OCI-LY7 (cell line): ENCODE data around the gene MTMR8. TPM values are rescaled to one million over a fixed set of nuclear protein-coding genes. Genes with fewer than 3 reads are reported as not detected.
"Not testable (repeated sequence)": the region's sequence is repeated elsewhere in the genome, so short reads cannot be mapped to it uniquely, and the experiment has no call there.

ENCODE experiments used
- BruUV-seq: library from RNA; stranded (reverse); fragments of 400-500 nt; replicated peaks from 2 replicates; lab custom pipeline; 2021; lab: Mats Ljungman, UMichigan
- CTCF ChIA-PET: fragments of 300-600 bp; sonication (Branson Sonifier 250); formaldehyde crosslinking; loops from one replicate; lab custom pipeline; 2022; ENCODE audit warnings: antibody characterized with exemption; ENCODE audit not compliant: unreplicated experiment; lab: Charles Lee
- POLR2A ChIA-PET: fragments of 300-600 bp; sonication (Branson Sonifier 250); formaldehyde crosslinking; loops from one replicate; lab custom pipeline; 2022; ENCODE audit warnings: antibody characterized with exemption; lab: Charles Lee
- DNase-seq: peaks from one replicate; pipeline ENCODE4 v3.0.0-alpha.2; 2015; ENCODE audit warnings: low spot score
- H2AFZ ChIP-seq: fragments of 200-600 bp; sonication (generic), shearing (Covaris generic); 2 replicates; pipeline ENCODE4 v1.6.1; 2014; ENCODE audit warnings: mild to moderate bottlenecking, antibody characterized with exemption, low read length, moderate library complexity
- H3K27ac ChIP-seq: fragments of 200-600 bp; sonication (generic); 2 replicates; pipeline ENCODE4 v1.5.1; 2014; ENCODE audit warnings: mixed run types, low read depth, mild to moderate bottlenecking, moderate library complexity, low read length, inconsistent platforms; ENCODE audit not compliant: poor library complexity, severe bottlenecking
- H3K36me3 ChIP-seq: fragments of 200-600 bp; sonication (generic); 2 replicates; pipeline ENCODE4 v1.6.1; 2014; ENCODE audit warnings: mild to moderate bottlenecking, antibody characterized with exemption, low read length, moderate library complexity, mixed read lengths; ENCODE audit not compliant: insufficient read depth
- H3K4me1 ChIP-seq: fragments of 200-600 bp; sonication (generic); 2 replicates; pipeline ENCODE4 v1.5.1; 2014; ENCODE audit warnings: mild to moderate bottlenecking, low read length; ENCODE audit not compliant: insufficient read depth, poor library complexity, severe bottlenecking
- H3K4me2 ChIP-seq: fragments of 200-600 bp; sonication (generic); 2 replicates; pipeline ENCODE4 v1.6.1; 2014; ENCODE audit warnings: mild to moderate bottlenecking, low read length
- H3K4me3 ChIP-seq: fragments of 200-600 bp; sonication (generic); 2 replicates; pipeline ENCODE4 v1.5.1; 2014; ENCODE audit warnings: mild to moderate bottlenecking, low read depth, low read length; ENCODE audit not compliant: poor library complexity, severe bottlenecking
- H3K79me2 ChIP-seq: fragments of 200-600 bp; sonication (generic); 2 replicates; pipeline ENCODE4 v1.6.1; 2016; ENCODE audit warnings: low read depth, mild to moderate bottlenecking, low read length, moderate library complexity, mixed read lengths; ENCODE audit not compliant: insufficient read depth
- H3K9me2 ChIP-seq: fragments of 200-600 bp; sonication (generic); 2 replicates; pipeline ENCODE4 v1.6.1; 2016; ENCODE audit warnings: mild to moderate bottlenecking, low read length, mixed read lengths; ENCODE audit not compliant: insufficient read depth
- H3K9me3 ChIP-seq: fragments of 200-600 bp; sonication (generic); 2 replicates; pipeline ENCODE4 v1.6.1; 2014; ENCODE audit warnings: mild to moderate bottlenecking, mixed run types, low read length, mixed read lengths
- H4K20me1 ChIP-seq: fragments of 200-600 bp; sonication (generic); 2 replicates; pipeline ENCODE4 v1.6.1; 2014; ENCODE audit warnings: mild to moderate bottlenecking, antibody characterized with exemption, low read length, moderate library complexity, mixed read lengths; ENCODE audit not compliant: insufficient read depth
- EZH2phosphoT487 ChIP-seq: fragments of 200-600 bp; sonication (generic); IDR thresholded peaks from 2 replicates; pipeline ENCODE4 v1.6.1; 2018; ENCODE audit warnings: low read depth, borderline replicate concordance, mild to moderate bottlenecking, mixed run types, antibody characterized with exemption, low read length, moderate library complexity, mixed read lengths
- intact Hi-C: fragments of 100-400 bp; cut with micrococcal nuclease; formaldehyde crosslinking; loops from one replicate; pipeline ENCODE4 v1.10.0; 2022; ENCODE audit not compliant: unreplicated experiment
- total RNA-seq, 2 experiments: library from RNA; depleted of rRNA in 1 of 2; stranded (reverse); fragments of >200 nt in 1 of 2; shearing (Covaris generic) in 1 of 2; gene quantifications; 2 replicates each; pipeline ENCODE4 v1.2.3, GENCODE V29; 2014 to 2022
- TF ChIP-seq, protein P1 (sequence below): fragments of 200-600 bp; sonication (generic); conservative IDR thresholded peaks from 2 replicates; pipeline ENCODE4 v1.5.1; 2014; ENCODE audit warnings: mild to moderate bottlenecking, antibody characterized with exemption, low read length, moderate library complexity, mixed read lengths

Gene MTMR8
- total RNA-seq, 2 experiments from 2014 or later: 5.9 to 8.5 TPM

DNA sequence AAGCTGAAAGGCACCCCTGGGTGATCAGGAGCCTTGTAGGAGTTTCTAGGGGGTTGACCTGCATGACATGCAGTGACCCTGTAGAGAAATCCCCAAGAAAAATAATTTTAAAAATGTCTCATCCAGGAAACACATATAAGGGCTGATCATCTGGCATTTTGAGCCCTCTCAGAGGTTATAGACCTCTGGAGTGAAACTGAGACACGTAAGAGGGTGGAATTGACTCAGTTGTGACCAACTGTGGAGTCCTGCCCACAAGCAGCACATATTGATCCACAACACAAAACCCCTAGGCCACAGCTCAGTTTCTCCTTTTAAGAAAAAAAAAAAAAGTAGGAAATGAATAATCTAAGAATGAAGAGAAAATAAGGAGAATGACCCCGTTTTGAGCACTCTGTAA lies 32.5 kb upstream of the MTMR8 start:
- TF ChIP-seq, protein P1, sequence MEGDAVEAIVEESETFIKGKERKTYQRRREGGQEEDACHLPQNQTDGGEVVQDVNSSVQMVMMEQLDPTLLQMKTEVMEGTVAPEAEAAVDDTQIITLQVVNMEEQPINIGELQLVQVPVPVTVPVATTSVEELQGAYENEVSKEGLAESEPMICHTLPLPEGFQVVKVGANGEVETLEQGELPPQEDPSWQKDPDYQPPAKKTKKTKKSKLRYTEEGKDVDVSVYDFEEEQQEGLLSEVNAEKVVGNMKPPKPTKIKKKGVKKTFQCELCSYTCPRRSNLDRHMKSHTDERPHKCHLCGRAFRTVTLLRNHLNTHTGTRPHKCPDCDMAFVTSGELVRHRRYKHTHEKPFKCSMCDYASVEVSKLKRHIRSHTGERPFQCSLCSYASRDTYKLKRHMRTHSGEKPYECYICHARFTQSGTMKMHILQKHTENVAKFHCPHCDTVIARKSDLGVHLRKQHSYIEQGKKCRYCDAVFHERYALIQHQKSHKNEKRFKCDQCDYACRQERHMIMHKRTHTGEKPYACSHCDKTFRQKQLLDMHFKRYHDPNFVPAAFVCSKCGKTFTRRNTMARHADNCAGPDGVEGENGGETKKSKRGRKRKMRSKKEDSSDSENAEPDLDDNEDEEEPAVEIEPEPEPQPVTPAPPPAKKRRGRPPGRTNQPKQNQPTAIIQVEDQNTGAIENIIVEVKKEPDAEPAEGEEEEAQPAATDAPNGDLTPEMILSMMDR: no peak
- no peak for TF ChIP-seq EZH2phosphoT487
- BruUV-seq: no TSS peak
- no peaks in the 10 kb centered on the region for H4K20me1 ChIP-seq
- H3K79me2 ChIP-seq: no peaks in the 10 kb centered on the region
- H3K36me3 ChIP-seq: no peaks in the 10 kb centered on the region
- intact Hi-C loops: no loop called here
- H3K4me1 ChIP-seq: peaks cover 16% of the 10 kb centered on the region
- H3K4me2 ChIP-seq: peak overlapping the region; percentile 47
- H3K4me3 ChIP-seq: peak overlapping the region; percentile 23
- peak overlapping the region; percentile 90 for H2AFZ ChIP-seq
- H3K9me2 ChIP-seq: no peaks in the 10 kb centered on the region
- ChIA-PET POLR2A (interaction anchor here (0.6 to 1.2 kb wide), 6 partner anchors 8 to 140 kb away, joined by 3 to 4 read pairs (median 3); partner anchors contain the start of gene MTMR8), CTCF (no interaction called here)
- no peaks in the 10 kb centered on the region for H3K9me3 ChIP-seq
- peak; percentile 4 for DNase-seq
- peak overlapping the region; percentile 33 for H3K27ac ChIP-seq

DNA sequence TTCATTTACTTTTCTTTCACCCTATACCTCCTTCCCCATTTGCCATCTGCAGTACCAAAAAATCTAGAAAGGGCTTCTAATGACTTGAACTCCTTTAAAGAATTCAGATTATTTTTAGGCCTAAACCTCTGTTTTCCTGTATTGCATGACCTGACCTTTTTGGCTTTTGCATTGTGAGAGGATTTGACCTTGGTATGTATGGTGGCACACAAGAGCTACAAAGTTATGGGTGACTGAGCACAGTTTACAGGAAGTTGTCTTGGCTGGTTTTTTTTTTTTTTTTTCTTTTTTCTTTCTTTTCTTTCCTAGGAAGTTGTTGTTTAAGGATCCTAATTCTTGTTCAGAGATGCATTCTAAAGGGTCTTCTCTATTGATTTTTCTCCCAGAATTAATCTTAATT lies 32.0 kb upstream of the MTMR8 start:
- Histone ChIP-seq H2AFZ (peak overlapping the region; percentile 90), H3K9me2 (no peaks in the 10 kb centered on the region), H3K9me3 (no peaks in the 10 kb centered on the region), H4K20me1 (no peaks in the 10 kb centered on the region), H3K4me1 (peaks cover 16% of the 10 kb centered on the region), H3K79me2 (no peaks in the 10 kb centered on the region), H3K4me2 (peak overlapping the region; percentile 47), H3K27ac (peak overlapping the region; percentile 33), H3K36me3 (no peaks in the 10 kb centered on the region), H3K4me3 (peak overlapping the region; percentile 23)
- POLR2A ChIA-PET: interaction anchor here (0.6 to 1.2 kb wide), 9 partner anchors 9 to 1107 kb away, joined by 3 to 4 read pairs (median 3); partner anchors contain the start of genes LAS1L and MTMR8
- intact Hi-C loops: no loop called here
- TF ChIP-seq, protein P1: no peak
- TF ChIP-seq EZH2phosphoT487: no peak
- no TSS peak for BruUV-seq
- CTCF ChIA-PET: no interaction called here
- peak; percentile 67 for DNase-seq

DNA sequence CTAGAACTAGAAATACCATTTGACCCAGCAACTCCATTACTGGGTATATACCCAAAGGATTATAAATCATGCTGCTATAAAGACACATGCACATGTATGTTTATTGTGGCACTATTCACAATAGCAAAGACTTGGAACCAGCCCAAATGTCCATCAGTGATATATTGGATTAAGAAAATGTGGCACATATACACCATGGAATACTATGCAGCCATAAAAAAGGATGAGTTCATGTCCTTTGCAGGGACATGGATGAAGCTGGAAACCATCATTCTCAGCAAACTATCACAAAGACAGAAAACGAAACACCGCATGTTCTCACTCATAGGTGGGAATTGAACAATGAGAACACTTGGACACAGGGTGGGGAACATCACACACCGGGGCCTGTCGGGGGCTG lies 14.5 kb upstream of the MTMR8 start:
- H3K4me1 ChIP-seq, CTCF ChIA-PET, H3K4me3 ChIP-seq, BruUV-seq, DNase-seq, intact Hi-C loops, H3K79me2 ChIP-seq, H2AFZ ChIP-seq, H3K4me2 ChIP-seq, H3K36me3 ChIP-seq, H3K27ac ChIP-seq, H4K20me1 ChIP-seq, H3K9me3 ChIP-seq, H3K9me2 ChIP-seq: not testable (repeated sequence)
- POLR2A ChIA-PET: interaction anchor here (0.6 kb wide), 1 partner anchor 1232 kb away, joined by 3 read pairs; no protein-coding TSS in a partner anchor
